ENCODE data around the gene TAS1R2. TPM values are rescaled to one million over a fixed set of nuclear protein-coding genes. Genes with fewer than 3 reads are reported as not detected.

The TAS1R2 gene
- total RNA-seq, 6 experiments from 2014 or later = 0.07 TPM; not detected in 5

GRCh38 chr1:18807334-18808063 is 52.0 kb downstream of the TAS1R2 start:
- no peak for DNase-seq
- H3K4me3 ChIP-seq = no peak overlapping the region
- TF ChIP-seq POLR2A (IDR thresholded peaks at IDR 0.05) = no peak
- TF ChIP-seq, protein P1, sequence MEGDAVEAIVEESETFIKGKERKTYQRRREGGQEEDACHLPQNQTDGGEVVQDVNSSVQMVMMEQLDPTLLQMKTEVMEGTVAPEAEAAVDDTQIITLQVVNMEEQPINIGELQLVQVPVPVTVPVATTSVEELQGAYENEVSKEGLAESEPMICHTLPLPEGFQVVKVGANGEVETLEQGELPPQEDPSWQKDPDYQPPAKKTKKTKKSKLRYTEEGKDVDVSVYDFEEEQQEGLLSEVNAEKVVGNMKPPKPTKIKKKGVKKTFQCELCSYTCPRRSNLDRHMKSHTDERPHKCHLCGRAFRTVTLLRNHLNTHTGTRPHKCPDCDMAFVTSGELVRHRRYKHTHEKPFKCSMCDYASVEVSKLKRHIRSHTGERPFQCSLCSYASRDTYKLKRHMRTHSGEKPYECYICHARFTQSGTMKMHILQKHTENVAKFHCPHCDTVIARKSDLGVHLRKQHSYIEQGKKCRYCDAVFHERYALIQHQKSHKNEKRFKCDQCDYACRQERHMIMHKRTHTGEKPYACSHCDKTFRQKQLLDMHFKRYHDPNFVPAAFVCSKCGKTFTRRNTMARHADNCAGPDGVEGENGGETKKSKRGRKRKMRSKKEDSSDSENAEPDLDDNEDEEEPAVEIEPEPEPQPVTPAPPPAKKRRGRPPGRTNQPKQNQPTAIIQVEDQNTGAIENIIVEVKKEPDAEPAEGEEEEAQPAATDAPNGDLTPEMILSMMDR (IDR thresholded peaks at IDR 0.05) = no peak
- no peak overlapping the region for H3K27ac ChIP-seq
- no peak for ATAC-seq
- 63% methylated on average over 4 of the region's 10 CpGs for WGBS (ENCODE audit: insufficient coverage, low coverage, low lambda C conversion rate, missing lambda C conversion rate)
- intact Hi-C loops (cut with DNase I) = no loop called here
- no peaks in the 10 kb centered on the region for H3K27me3 ChIP-seq
- no peaks in the 10 kb centered on the region for H3K4me1 ChIP-seq
- no peaks in the 10 kb centered on the region for H3K9me3 ChIP-seq
- H3K36me3 ChIP-seq = no peaks in the 10 kb centered on the region

- intact Hi-C loops (cut with DNase I) = no loop called here
- WGBS (ENCODE audit: insufficient coverage, low coverage, low lambda C conversion rate, missing lambda C conversion rate) = 68% methylated on average over 3 of the region's 7 CpGs
These were observed 53.3 kb downstream of the TAS1R2 start for GRCh38 chr1:18805925-18806849.

GRCh38 chr1:18805150-18805879 is 54.1 kb downstream of the TAS1R2 start:
- Histone ChIP-seq H3K4me3 (no peak overlapping the region), H3K36me3 (no peaks in the 10 kb centered on the region), H3K9me3 (no peaks in the 10 kb centered on the region), H3K4me1 (no peaks in the 10 kb centered on the region), H3K27ac (no peak overlapping the region), H3K27me3 (no peaks in the 10 kb centered on the region)
- no peak for ATAC-seq
- 71% methylated on average over 11 of the region's 15 CpGs for WGBS (ENCODE audit: insufficient coverage, low coverage, low lambda C conversion rate, missing lambda C conversion rate)
- intact Hi-C loops (cut with DNase I) = no loop called here
- TF ChIP-seq, protein P1 (IDR thresholded peaks at IDR 0.05) = no peak
- TF ChIP-seq POLR2A (IDR thresholded peaks at IDR 0.05) = no peak
- DNase-seq = no peak

More at GRCh38 chr1:18805925-18806849, 53.3 kb downstream of the TAS1R2 start:
- DNase-seq (no peak), ATAC-seq (no peak)
- TF ChIP-seq, protein P1 (IDR thresholded peaks at IDR 0.05) = no peak
- TF ChIP-seq POLR2A (IDR thresholded peaks at IDR 0.05) = no peak
- Histone ChIP-seq H3K36me3 (no peaks in the 10 kb centered on the region), H3K9me3 (no peaks in the 10 kb centered on the region), H3K4me1 (no peaks in the 10 kb centered on the region), H3K27me3 (no peaks in the 10 kb centered on the region), H3K27ac (no peak overlapping the region), H3K4me3 (no peak overlapping the region)

DNA sequence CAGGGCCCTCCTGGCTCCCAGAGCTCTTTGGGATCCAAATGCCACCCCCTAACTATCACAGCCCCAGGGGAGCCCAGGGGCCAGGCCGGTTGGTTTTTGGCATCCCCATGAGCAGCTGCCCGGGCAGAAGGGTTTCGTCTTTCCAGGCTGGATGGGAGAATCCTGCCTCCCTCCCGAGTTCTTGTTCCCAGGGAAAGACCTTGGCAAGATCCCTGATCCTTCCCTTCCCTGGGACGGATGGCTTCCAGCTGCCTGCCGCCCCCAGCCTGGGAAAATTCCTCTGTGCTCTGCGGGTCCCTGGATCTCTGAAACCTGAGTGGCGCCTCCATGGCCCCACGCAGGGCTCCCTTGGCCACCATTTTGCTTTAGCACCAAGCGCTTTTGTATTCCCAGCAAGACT is 55.6 kb downstream of the TAS1R2 start:
- Histone ChIP-seq H3K27ac (no peak overlapping the region), H3K4me1 (no peaks in the 10 kb centered on the region), H3K4me3 (no peak overlapping the region), H3K9me3 (no peaks in the 10 kb centered on the region), H3K27me3 (no peaks in the 10 kb centered on the region), H3K36me3 (no peaks in the 10 kb centered on the region)
- ATAC-seq = no peak
- intact Hi-C loops (cut with DNase I) = no loop called here
- 47% methylated on average over 4 of the region's 10 CpGs for WGBS (ENCODE audit: insufficient coverage, low coverage, low lambda C conversion rate, missing lambda C conversion rate)
- no peak for DNase-seq
- TF ChIP-seq, protein P1 (IDR thresholded peaks at IDR 0.05) = no peak
- TF ChIP-seq POLR2A (IDR thresholded peaks at IDR 0.05) = no peak
